Smooth muscle cell (in vitro differentiated cells): ENCODE results near the gene RBM38. TPM values are rescaled to one million over a fixed set of nuclear protein-coding genes. Genes with fewer than 3 reads are reported as not detected.

ENCODE experiments used
- DNase-seq: peaks from one replicate; lab custom pipeline; 2025; ENCODE audit not compliant: unreplicated experiment; lab: John Stamatoyannopoulos, UW
- H2AFZ ChIP-seq: fragments of 200-600 bp; sonication (generic); 2 replicates; pipeline ENCODE4 v1.6.0; 2016; ENCODE audit warnings: antibody characterized with exemption, low read depth, mild to moderate bottlenecking
- H3F3A ChIP-seq: fragments of 200-600 bp; sonication (generic); 2 replicates; pipeline ENCODE4 v1.6.0; 2017; ENCODE audit warnings: antibody characterized with exemption, low read depth
- H3K27ac ChIP-seq: fragments of 200-600 bp; sonication (generic); 2 replicates; pipeline ENCODE4 v1.5.1; 2016; ENCODE audit warnings: low read depth, mild to moderate bottlenecking
- H3K27me3 ChIP-seq: fragments of 200-600 bp; sonication (generic); 2 replicates; pipeline ENCODE4 v1.6.1; 2016; ENCODE audit warnings: low read depth, mild to moderate bottlenecking
- H3K36me3 ChIP-seq: fragments of 200-600 bp; sonication (generic); 2 replicates; pipeline ENCODE4 v1.5.1; 2016; ENCODE audit warnings: low read depth
- H3K4me1 ChIP-seq: fragments of 200-600 bp; sonication (generic); 2 replicates; pipeline ENCODE4 v1.5.1; 2016; ENCODE audit warnings: low read depth
- H3K4me2 ChIP-seq: fragments of 200-600 bp; sonication (generic); 2 replicates; pipeline ENCODE4 v1.6.0; 2016; ENCODE audit warnings: mild to moderate bottlenecking
- H3K4me3 ChIP-seq: fragments of 200-600 bp; sonication (generic); 2 replicates; pipeline ENCODE4 v1.5.1; 2016; ENCODE audit warnings: mild to moderate bottlenecking
- H3K79me2 ChIP-seq: fragments of 200-600 bp; sonication (generic); 2 replicates; pipeline ENCODE4 v1.6.0; 2016; ENCODE audit warnings: low read depth, mild to moderate bottlenecking
- H3K9ac ChIP-seq: fragments of 200-600 bp; sonication (generic); 2 replicates; pipeline ENCODE4 v1.6.0; 2016; ENCODE audit warnings: low read depth
- H3K9me3 ChIP-seq: fragments of 200-600 bp; sonication (generic); replicated peaks from 2 replicates; pipeline ENCODE4 v1.5.1; 2016; ENCODE audit warnings: low read depth
- H4K20me1 ChIP-seq: fragments of 200-600 bp; sonication (generic); 2 replicates; pipeline ENCODE4 v1.6.0; 2016; ENCODE audit warnings: low read depth
- CTCF ChIP-seq: fragments of 200-600 bp; sonication (generic); IDR thresholded peaks from 2 replicates; pipeline ENCODE4 v1.5.1; 2017; ENCODE audit warnings: borderline replicate concordance, mild to moderate bottlenecking, antibody characterized with exemption; ENCODE audit not compliant: insufficient read depth, poor library complexity, severe bottlenecking
- WGBS: methylation state at CpG from one replicate; pipeline ENCODE4 v1.1.7; 2016; ENCODE audit warnings: low lambda C conversion rate; 5-methylcytosine and 5-hydroxymethylcytosine counted together
- polyA plus RNA-seq: library from polyadenylated mRNA; unstranded; fragments of >200 nt; fragmentation: Nextera tagmentation; extraction: Ambion mirVana; gene quantifications from 2 replicates; pipeline ENCODE4 v1.2.1, GENCODE V29; 2016
- total RNA-seq: library from RNA; depleted of rRNA; stranded (reverse); fragments of >200 nt; gene quantifications from 2 replicates; pipeline ENCODE4 v1.2.3, GENCODE V29; 2014

Gene RBM38
- total and polyA plus RNA-seq, 2 experiments from 2014 or later, result 12.0 to 12.7 TPM

DNA sequence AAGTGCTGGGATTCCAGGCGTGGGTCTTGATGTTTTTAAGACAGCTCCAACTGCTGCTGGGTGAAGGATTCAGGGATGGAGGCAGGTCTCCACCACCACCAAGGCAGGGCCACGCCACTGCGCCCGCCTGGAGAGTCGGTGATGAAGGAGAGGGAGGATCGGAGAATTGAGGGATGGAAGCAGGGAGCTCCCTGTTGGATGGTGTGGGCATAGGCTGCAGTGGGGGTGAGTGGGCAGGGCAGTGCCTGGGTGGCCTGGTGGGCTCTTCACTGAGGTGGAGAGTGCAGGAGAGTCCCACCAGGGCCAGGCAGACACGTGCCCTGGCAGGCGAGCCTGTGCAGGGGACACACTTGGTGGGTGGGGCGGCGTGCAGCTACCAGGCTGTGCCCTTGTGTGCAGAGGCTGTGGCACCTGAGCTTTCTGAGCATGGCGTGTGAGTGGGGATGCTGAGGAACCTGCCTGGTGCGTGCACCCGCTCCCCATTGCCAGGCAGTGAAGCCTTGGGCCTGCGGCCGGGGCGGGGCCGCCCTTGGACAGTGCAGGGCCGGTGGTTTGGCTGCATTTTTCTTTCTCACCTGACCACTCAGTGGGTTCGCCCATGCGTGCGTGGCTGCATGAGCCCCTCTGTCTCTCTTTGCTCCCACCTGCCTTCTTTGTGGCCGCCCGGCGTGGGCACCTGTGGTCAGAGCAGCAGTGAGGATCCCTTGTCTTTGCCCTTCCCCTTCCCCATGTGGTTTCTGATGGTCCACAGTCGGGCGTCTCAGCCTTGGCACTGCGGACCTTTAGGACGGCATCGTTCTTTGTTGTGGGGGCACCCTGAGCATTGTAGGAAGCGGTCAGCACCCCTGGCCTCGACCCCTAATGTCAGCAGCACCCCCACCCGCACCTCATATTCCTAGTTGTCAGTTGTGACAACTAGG, 11.3 kb downstream of the RBM38 start:
- no peaks in the 10 kb centered on the region for H3K27me3 ChIP-seq
- H4K20me1 ChIP-seq, result peaks cover 13% of the 10 kb centered on the region
- H3K4me3 ChIP-seq, result no peak overlapping the region
- H3K4me2 ChIP-seq, result no peak overlapping the region
- H3K27ac ChIP-seq, result no peak overlapping the region
- no peaks in the 10 kb centered on the region for H3K9me3 ChIP-seq
- H3K4me1 ChIP-seq, result peaks cover 3% of the 10 kb centered on the region
- no peak overlapping the region for H3K9ac ChIP-seq
- H3F3A ChIP-seq, result no peaks in the 10 kb centered on the region
- no peaks in the 10 kb centered on the region for H3K36me3 ChIP-seq
- TF ChIP-seq CTCF, result no peak
- 97% methylated on average over 32 of the region's 32 CpGs for WGBS
- DNase-seq, result no peak
- H3K79me2 ChIP-seq, result no peaks in the 10 kb centered on the region
- no peak overlapping the region for H2AFZ ChIP-seq

DNA sequence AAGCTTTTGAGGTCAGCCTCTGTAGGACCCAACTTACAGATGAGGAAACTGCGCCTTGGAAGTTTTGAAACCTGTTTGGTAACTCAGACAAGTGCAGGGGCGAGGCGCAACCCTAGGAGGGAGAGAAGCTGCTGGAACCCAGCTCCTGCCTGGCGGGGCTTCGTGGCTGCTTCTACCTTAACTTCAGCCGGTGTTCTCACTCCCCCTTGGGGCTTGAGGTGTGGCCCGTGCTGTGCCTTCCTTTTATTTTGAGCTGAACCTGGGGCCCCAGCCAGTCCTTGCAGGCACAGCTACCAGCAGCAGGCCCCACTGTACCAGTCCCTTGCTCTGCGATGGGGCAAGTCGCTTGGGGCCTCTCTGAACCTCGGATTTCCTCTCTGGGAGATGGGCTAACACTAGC, 12.0 kb downstream of the RBM38 start:
- no peak overlapping the region for H2AFZ ChIP-seq
- no peaks in the 10 kb centered on the region for H3K9me3 ChIP-seq
- no peak overlapping the region for H3K27ac ChIP-seq
- H3K27me3 ChIP-seq, result no peaks in the 10 kb centered on the region
- H3K4me1 ChIP-seq, result peaks cover 3% of the 10 kb centered on the region
- DNase-seq, result no peak
- TF ChIP-seq CTCF, result no peak
- 97% methylated on average over 10 of the region's 10 CpGs for WGBS
- H3K9ac ChIP-seq, result no peak overlapping the region
- H3K4me2 ChIP-seq, result no peak overlapping the region
- H4K20me1 ChIP-seq, result peaks cover 13% of the 10 kb centered on the region
- H3K4me3 ChIP-seq, result no peak overlapping the region
- no peaks in the 10 kb centered on the region for H3F3A ChIP-seq
- H3K36me3 ChIP-seq, result no peaks in the 10 kb centered on the region
- H3K79me2 ChIP-seq, result no peaks in the 10 kb centered on the region

GRCh38 chr20:57404006-57404405, 12.8 kb downstream of the RBM38 start:
- Histone ChIP-seq H3K4me3 (no peak overlapping the region), H3K27ac (no peak overlapping the region), H3K4me1 (no peaks in the 10 kb centered on the region), H3K9ac (no peak overlapping the region), H3F3A (no peaks in the 10 kb centered on the region), H3K79me2 (no peaks in the 10 kb centered on the region), H4K20me1 (peaks cover 12% of the 10 kb centered on the region), H3K36me3 (no peaks in the 10 kb centered on the region), H2AFZ (no peak overlapping the region), H3K27me3 (no peaks in the 10 kb centered on the region), H3K4me2 (no peak overlapping the region), H3K9me3 (no peaks in the 10 kb centered on the region)
- DNase-seq, result no peak
- TF ChIP-seq CTCF, result no peak
- WGBS, result 96% methylated on average over 11 of the region's 11 CpGs
